Activated T-helper 17 cell treated with anti-CD3 and anti-CD28 coated beads, Interleukin-2, amount 50 U/mL, for 72 hours (primary cell): ENCODE measurements around the gene PPEF2. TPM values are rescaled to one million over a fixed set of nuclear protein-coding genes. Genes with fewer than 3 reads are reported as not detected.
A peak's percentile ranks its signal among the peaks of the same experiment; 100 is the strongest.

Source experiments
- ATAC-seq: fragments of 150-1000 bp; cut with Tn5 transposase; replicated peaks from 2 replicates; pipeline ENCODE4 v1.10.0; 2021; ENCODE audit warnings: mild to moderate bottlenecking, moderate library complexity
- H3K27ac Mint-ChIP-seq: one replicate; pipeline ENCODE4 v1.8.0; 2022; ENCODE audit warnings: mixed read lengths
- H3K27me3 Mint-ChIP-seq: one replicate; pipeline ENCODE4 v1.8.0; 2022; ENCODE audit warnings: mixed read lengths
- H3K36me3 Mint-ChIP-seq: one replicate; pipeline ENCODE4 v1.8.0; 2022; ENCODE audit warnings: low read depth, mild to moderate bottlenecking, mixed read lengths
- H3K4me1 Mint-ChIP-seq: one replicate; pipeline ENCODE4 v1.8.0; 2022; ENCODE audit warnings: mixed read lengths
- H3K4me3 Mint-ChIP-seq: one replicate; pipeline ENCODE4 v1.8.0; 2022; ENCODE audit warnings: mild to moderate bottlenecking, mixed read lengths
- H3K9me3 Mint-ChIP-seq: one replicate; pipeline ENCODE4 v1.8.0; 2022; ENCODE audit warnings: mixed read lengths
- total RNA-seq, 2 donors: library from RNA; stranded (reverse); gene quantifications; one replicate each; pipeline ENCODE4 v1.2.3, GENCODE V29; 2022

Gene PPEF2
- total RNA-seq, 2 donors from 2014 or later, result 0.24 TPM; not detected in 1

DNA sequence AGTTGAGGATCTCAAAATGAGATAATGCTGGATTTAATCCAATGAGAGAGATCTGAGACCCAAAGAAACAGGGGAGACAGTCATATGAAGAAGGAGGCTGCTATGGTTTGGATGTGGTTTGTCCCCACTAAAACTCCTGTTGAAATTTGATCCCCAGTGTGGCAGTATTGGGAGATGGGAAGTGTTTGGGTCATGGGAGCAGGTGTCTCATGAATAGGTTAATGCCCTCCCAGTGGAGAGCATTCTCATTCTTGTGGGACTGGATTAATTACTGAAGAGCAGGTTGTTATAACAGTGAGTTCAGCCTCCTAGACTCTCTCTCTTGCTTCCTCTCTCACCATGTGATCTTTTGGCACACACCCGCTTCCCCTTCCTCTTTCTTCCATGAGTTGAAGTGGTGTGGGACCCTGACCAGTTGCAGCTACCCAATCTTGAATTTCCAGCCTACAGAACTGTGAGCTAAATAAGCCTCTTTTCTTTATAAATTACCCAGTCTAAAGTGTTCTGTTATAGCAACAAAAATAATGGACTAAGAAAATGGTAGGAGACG lies 70.3 kb downstream of the PPEF2 start:
- no peak for ATAC-seq
- no peaks in the 10 kb centered on the region for H3K4me1 Mint-ChIP-seq
- H3K9me3 Mint-ChIP-seq, result no peaks in the 10 kb centered on the region
- H3K27me3 Mint-ChIP-seq, result no peaks in the 10 kb centered on the region
- H3K36me3 Mint-ChIP-seq, result no peaks in the 10 kb centered on the region
- H3K27ac Mint-ChIP-seq, result no peak overlapping the region
- H3K4me3 Mint-ChIP-seq, result no peak overlapping the region

GRCh38 chr4:75830906-75831305 lies 71.3 kb downstream of the PPEF2 start:
- H3K4me1 Mint-ChIP-seq, result no peaks in the 10 kb centered on the region
- H3K36me3 Mint-ChIP-seq, result no peaks in the 10 kb centered on the region
- no peak overlapping the region for H3K4me3 Mint-ChIP-seq
- H3K27ac Mint-ChIP-seq, result no peak overlapping the region
- H3K27me3 Mint-ChIP-seq, result no peaks in the 10 kb centered on the region
- ATAC-seq, result no peak
- no peaks in the 10 kb centered on the region for H3K9me3 Mint-ChIP-seq

GRCh38 chr4:75823812-75824211 lies 78.4 kb downstream of the PPEF2 start:
- Mint-ChIP-seq H3K4me3 (no peak overlapping the region), H3K27ac (no peak overlapping the region)

GRCh38 chr4:75822416-75822815 lies 79.8 kb downstream of the PPEF2 start:
- H3K27me3 Mint-ChIP-seq, result no peaks in the 10 kb centered on the region
- H3K36me3 Mint-ChIP-seq, result no peaks in the 10 kb centered on the region
- no peak overlapping the region for H3K4me3 Mint-ChIP-seq
- no peaks in the 10 kb centered on the region for H3K9me3 Mint-ChIP-seq
- ATAC-seq, result no peak
- no peaks in the 10 kb centered on the region for H3K4me1 Mint-ChIP-seq
- no peak overlapping the region for H3K27ac Mint-ChIP-seq

More at GRCh38 chr4:75823812-75824211, 78.4 kb downstream of the PPEF2 start:
- no peaks in the 10 kb centered on the region for H3K27me3 Mint-ChIP-seq
- H3K9me3 Mint-ChIP-seq, result no peaks in the 10 kb centered on the region
- ATAC-seq, result no peak
- no peaks in the 10 kb centered on the region for H3K36me3 Mint-ChIP-seq
- H3K4me1 Mint-ChIP-seq, result no peaks in the 10 kb centered on the region

DNA sequence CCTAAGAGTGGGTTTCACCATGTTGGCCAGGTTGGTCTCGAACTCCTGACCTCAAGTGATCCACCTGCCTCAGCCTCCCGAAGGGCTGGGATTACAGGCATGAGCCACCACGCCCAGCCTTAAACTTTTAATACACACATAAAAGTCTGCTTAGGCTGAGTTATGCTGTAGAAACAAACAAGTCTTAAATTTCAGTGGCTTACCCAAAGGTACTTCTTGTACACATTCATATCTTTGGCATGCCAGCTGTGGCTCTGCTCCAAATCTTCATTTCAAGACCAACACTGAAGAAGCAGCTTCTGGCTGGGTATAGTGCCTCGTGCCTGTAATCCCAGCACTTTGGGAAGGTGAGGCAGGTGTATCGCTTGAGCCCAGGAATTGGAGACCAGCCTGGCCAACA lies 80.3 kb downstream of the PPEF2 start:
- Mint-ChIP-seq H3K9me3 (no peaks in the 10 kb centered on the region), H3K27me3 (no peaks in the 10 kb centered on the region), H3K36me3 (no peaks in the 10 kb centered on the region), H3K4me3 (no peak overlapping the region), H3K27ac (no peak overlapping the region), H3K4me1 (no peaks in the 10 kb centered on the region)
- ATAC-seq, result no peak

GRCh38 chr4:75821216-75821615 lies 81.0 kb downstream of the PPEF2 start:
- peak overlapping the region; percentile 65 for H3K27ac Mint-ChIP-seq
- ATAC-seq, result peak; percentile 76
- H3K9me3 Mint-ChIP-seq, result no peaks in the 10 kb centered on the region
- no peaks in the 10 kb centered on the region for H3K4me1 Mint-ChIP-seq
- no peak overlapping the region for H3K4me3 Mint-ChIP-seq
- H3K27me3 Mint-ChIP-seq, result no peaks in the 10 kb centered on the region
- H3K36me3 Mint-ChIP-seq, result peaks cover 2% of the 10 kb centered on the region

DNA sequence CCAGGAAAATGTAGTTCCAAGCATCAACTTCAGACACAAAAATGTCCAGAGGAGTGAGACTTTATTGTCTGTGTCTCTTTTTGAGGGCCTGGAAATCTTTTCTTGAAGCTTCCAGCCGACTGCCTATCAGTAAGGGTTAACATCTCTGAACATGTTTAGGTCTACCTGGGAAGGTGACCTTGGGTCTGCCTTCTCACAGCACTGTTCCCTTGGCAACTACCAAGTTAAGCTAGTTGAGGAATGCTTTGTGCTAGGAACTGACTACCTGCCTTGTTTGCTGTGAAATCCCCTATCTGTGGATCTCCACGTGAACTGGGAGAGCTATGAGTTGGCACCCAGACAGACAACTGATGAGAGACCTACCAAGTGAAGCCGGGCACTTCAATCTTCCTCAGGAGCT lies 81.6 kb downstream of the PPEF2 start:
- no peaks in the 10 kb centered on the region for H3K27me3 Mint-ChIP-seq

GRCh38 chr4:75820197-75820596 lies 82.1 kb downstream of the PPEF2 start:
- no peaks in the 10 kb centered on the region for H3K4me1 Mint-ChIP-seq
- H3K4me3 Mint-ChIP-seq, result no peak overlapping the region
- H3K27ac Mint-ChIP-seq, result peak overlapping the region; percentile 65
- peaks cover 11% of the 10 kb centered on the region for H3K36me3 Mint-ChIP-seq
- ATAC-seq, result no peak
- H3K9me3 Mint-ChIP-seq, result no peaks in the 10 kb centered on the region
- H3K27me3 Mint-ChIP-seq, result no peaks in the 10 kb centered on the region

More for the DNA sequence above, 81.6 kb downstream of the PPEF2 start:
- peak; percentile 32 for ATAC-seq
- Mint-ChIP-seq H3K9me3 (no peaks in the 10 kb centered on the region), H3K36me3 (peaks cover 6% of the 10 kb centered on the region), H3K4me3 (no peak overlapping the region), H3K27ac (peak overlapping the region; percentile 65), H3K4me1 (no peaks in the 10 kb centered on the region)

GRCh38 chr4:75819121-75819520 lies 83.1 kb downstream of the PPEF2 start:
- ATAC-seq, result no peak
- Mint-ChIP-seq H3K4me1 (no peaks in the 10 kb centered on the region), H3K27me3 (no peaks in the 10 kb centered on the region), H3K4me3 (no peak overlapping the region), H3K9me3 (no peaks in the 10 kb centered on the region), H3K27ac (no peak overlapping the region), H3K36me3 (peaks cover 22% of the 10 kb centered on the region)

DNA sequence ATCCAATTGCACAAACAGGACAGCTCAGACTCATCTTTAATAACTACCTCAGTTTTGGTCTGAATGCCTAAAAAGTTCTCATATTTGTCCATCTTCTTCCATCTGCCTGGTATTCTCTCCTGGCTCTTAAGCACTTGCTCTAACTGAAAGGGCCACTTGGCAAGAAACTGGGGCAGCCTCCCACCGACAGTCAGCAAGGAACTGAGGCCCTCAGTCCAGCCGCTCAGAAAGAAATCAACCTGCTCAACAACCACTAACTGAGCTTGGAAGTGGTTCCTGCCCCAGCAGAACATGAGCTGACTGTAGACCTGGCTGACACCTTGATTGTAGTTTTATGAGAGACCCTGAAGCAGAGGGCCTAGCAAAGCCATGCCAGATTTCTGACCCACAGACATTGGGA lies 84.4 kb downstream of the PPEF2 start:
- Mint-ChIP-seq H3K27me3 (no peaks in the 10 kb centered on the region), H3K4me3 (no peak overlapping the region)
- no peak for ATAC-seq

More for the DNA sequence above, 84.4 kb downstream of the PPEF2 start:
- Mint-ChIP-seq H3K36me3 (peaks cover 34% of the 10 kb centered on the region), H3K9me3 (no peaks in the 10 kb centered on the region), H3K27ac (no peak overlapping the region), H3K4me1 (no peaks in the 10 kb centered on the region)

Other genes with a start within 250 kb of the PPEF2 start
- 100 to 1,000 TPM; 128 to 172 TPM for gene G3BP2, start 229.0 kb downstream of the PPEF2 start, total RNA-seq
- 10 to 100 TPM; 55.8 to 66.0 TPM for gene USO1, start 177.9 kb downstream of the PPEF2 start, total RNA-seq
- gene NAAA, start 38.6 kb upstream of the PPEF2 start, total RNA-seq, result 10 to 100 TPM; 14.7 to 36.5 TPM
- gene SDAD1, start 88.5 kb upstream of the PPEF2 start, total RNA-seq, result 10 to 100 TPM; 27.0 to 56.8 TPM
- gene CXCL9, start 105.1 kb upstream of the PPEF2 start, total RNA-seq, result 1 to 10 TPM in 1 of 2 donors, under 1 TPM in 1; 0.45 to 3.4 TPM
- 1 to 10 TPM; 1.1 to 3.3 TPM for gene CXCL10, start 121.0 kb upstream of the PPEF2 start, total RNA-seq
- not detected for gene CXCL11, start 133.6 kb upstream of the PPEF2 start, total RNA-seq
- gene ART3, start 172.3 kb upstream of the PPEF2 start, total RNA-seq, result 1 to 10 TPM in 1 of 2 donors, under 1 TPM in 1; 0.80 to 1.6 TPM
- gene NUP54, start 245.9 kb upstream of the PPEF2 start, total RNA-seq, result 10 to 100 TPM; 58.1 to 73.7 TPM